DOHH2 (cell line): Measurements from ENCODE around the gene TST.

Experiments
- H3F3A ChIP-seq: fragments of 200-600 bp; sonication (generic), shearing (Covaris generic); 2 replicates; pipeline ENCODE4 v1.6.0; 2016; ENCODE audit warnings: antibody characterized with exemption, mild to moderate bottlenecking; ENCODE audit not compliant: control insufficient read depth, insufficient read depth
- H3K27ac ChIP-seq: fragments of 200-600 bp; sonication (generic); 2 replicates; pipeline ENCODE4 v1.5.1; 2014; ENCODE audit warnings: low read depth, mild to moderate bottlenecking, low read length, moderate library complexity
- H3K27me3 ChIP-seq: fragments of 200-600 bp; sonication (generic); 2 replicates; pipeline ENCODE4 v1.6.1; 2014; ENCODE audit warnings: mild to moderate bottlenecking, low read length, mixed read lengths; ENCODE audit not compliant: control insufficient read depth
- H3K36me3 ChIP-seq: fragments of 200-600 bp; sonication (generic); 2 replicates; pipeline ENCODE4 v1.6.1; 2014; ENCODE audit warnings: mild to moderate bottlenecking, low read length, moderate library complexity, mixed read lengths; ENCODE audit not compliant: control insufficient read depth
- H3K4me1 ChIP-seq: fragments of 200-600 bp; sonication (generic); 2 replicates; pipeline ENCODE4 v1.6.1; 2014; ENCODE audit warnings: mild to moderate bottlenecking, low read length, mixed read lengths; ENCODE audit not compliant: control insufficient read depth
- H3K4me2 ChIP-seq: fragments of 200-600 bp; sonication (generic); 2 replicates; pipeline ENCODE4 v1.6.0; 2014; ENCODE audit warnings: mild to moderate bottlenecking, low read length, moderate library complexity
- H3K4me3 ChIP-seq: fragments of 200-600 bp; sonication (generic); 2 replicates; pipeline ENCODE4 v1.5.1; 2014; ENCODE audit warnings: mild to moderate bottlenecking, low read length, mixed read lengths
- H3K79me2 ChIP-seq: fragments of 200-600 bp; sonication (generic); 2 replicates; pipeline ENCODE4 v1.6.1; 2014; ENCODE audit warnings: mild to moderate bottlenecking, low read length, mixed read lengths; ENCODE audit not compliant: control insufficient read depth
- H3K9me2 ChIP-seq: fragments of 200-600 bp; sonication (generic); replicated peaks from 2 replicates; pipeline ENCODE4 v1.6.1; 2014; ENCODE audit warnings: mild to moderate bottlenecking, low read length, mixed read lengths; ENCODE audit not compliant: control insufficient read depth
- H3K9me3 ChIP-seq: fragments of 200-600 bp; sonication (generic); 2 replicates; pipeline ENCODE4 v1.6.1; 2014; ENCODE audit warnings: antibody characterized with exemption, low read length, mixed read lengths; ENCODE audit not compliant: control insufficient read depth, insufficient read depth
- H4K20me1 ChIP-seq: fragments of 200-600 bp; sonication (generic); 2 replicates; pipeline ENCODE4 v1.6.0; 2014; ENCODE audit warnings: low read depth, mild to moderate bottlenecking, antibody characterized with exemption, low read length, moderate library complexity; ENCODE audit not compliant: control insufficient read depth, insufficient read depth
- EZH2phosphoT487 ChIP-seq: fragments of 200-600 bp; sonication (generic); IDR thresholded peaks from 2 replicates; pipeline ENCODE4 v1.6.1; 2017; ENCODE audit warnings: borderline replicate concordance, mild to moderate bottlenecking, antibody characterized with exemption, low read length, moderate library complexity, mixed read lengths
- TF ChIP-seq, protein P1 (sequence below): fragments of 200-600 bp; sonication (generic); IDR thresholded peaks from one replicate; pipeline ENCODE4 v1.5.1; 2014; ENCODE audit warnings: antibody characterized with exemption, mild to moderate bottlenecking, low read depth, low read length; ENCODE audit not compliant: poor library complexity, severe bottlenecking

Gene TST

DNA sequence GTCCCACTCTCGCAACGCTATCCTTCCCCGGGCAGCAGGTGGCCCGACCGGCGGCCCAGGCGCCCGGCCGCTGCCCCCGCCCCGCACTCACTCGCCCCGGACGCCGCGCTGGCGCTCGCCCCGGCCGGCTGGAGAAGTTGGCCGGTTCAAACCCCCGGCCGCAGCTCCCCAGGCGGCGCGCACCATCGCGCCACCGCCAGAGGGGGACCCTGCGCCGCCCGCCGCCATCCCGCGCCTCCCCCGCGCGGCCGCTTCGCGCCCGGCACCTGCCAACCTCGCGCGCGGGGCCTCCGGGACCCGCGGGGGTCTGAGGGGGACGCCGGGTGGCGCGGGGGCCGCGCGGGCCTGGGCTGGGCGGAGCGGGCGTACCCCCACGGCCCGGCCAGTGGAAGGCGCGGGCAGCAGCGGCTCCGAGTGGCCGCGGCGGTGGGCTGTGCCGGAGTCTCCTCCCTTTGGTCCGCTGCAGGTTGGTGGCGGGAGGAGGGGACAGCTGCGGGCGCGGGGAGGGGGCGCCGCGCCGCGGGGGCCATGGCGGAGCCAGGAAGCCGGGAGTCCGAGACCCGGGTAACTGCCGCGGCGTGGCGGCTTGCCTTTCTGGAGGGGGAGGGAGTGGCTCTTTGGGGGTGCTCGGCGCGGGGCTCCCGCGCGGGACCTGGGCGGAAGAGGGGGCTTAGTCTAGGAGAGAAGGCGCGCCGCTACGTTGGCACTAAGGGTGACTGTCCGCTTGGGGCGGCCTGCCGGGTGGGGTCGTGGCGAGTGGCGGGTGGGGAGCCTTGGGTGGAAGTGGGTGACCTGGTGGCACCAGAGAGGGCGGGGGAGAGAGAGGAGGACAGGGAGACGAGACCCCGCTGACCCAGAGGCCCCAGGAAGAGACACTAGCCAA, at the start of gene TST, which contains the start of gene MPST:
Gene TST (minus strand): TSS at position 139 of the 883 bp plus-strand sequence. CDS start 715 bp downstream, outside the sequence.
Gene MPST (plus strand): TSS at position 434 of the 883 bp plus-strand sequence. CDS start 95 bp downstream, at position 529.
- TF ChIP-seq EZH2phosphoT487: no peak
- TF ChIP-seq, protein P1, sequence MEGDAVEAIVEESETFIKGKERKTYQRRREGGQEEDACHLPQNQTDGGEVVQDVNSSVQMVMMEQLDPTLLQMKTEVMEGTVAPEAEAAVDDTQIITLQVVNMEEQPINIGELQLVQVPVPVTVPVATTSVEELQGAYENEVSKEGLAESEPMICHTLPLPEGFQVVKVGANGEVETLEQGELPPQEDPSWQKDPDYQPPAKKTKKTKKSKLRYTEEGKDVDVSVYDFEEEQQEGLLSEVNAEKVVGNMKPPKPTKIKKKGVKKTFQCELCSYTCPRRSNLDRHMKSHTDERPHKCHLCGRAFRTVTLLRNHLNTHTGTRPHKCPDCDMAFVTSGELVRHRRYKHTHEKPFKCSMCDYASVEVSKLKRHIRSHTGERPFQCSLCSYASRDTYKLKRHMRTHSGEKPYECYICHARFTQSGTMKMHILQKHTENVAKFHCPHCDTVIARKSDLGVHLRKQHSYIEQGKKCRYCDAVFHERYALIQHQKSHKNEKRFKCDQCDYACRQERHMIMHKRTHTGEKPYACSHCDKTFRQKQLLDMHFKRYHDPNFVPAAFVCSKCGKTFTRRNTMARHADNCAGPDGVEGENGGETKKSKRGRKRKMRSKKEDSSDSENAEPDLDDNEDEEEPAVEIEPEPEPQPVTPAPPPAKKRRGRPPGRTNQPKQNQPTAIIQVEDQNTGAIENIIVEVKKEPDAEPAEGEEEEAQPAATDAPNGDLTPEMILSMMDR: no peak
- Histone ChIP-seq H3K36me3 (peaks cover 6% of the 10 kb centered on the region; the same call in 1 of the 2 replicates), H3K4me2 (peak within 1 kb of the TSS; percentile 87), H3K79me2 (peaks cover 18% of the 10 kb centered on the region), H3K9me2 (no peaks in the 10 kb centered on the region), H3K4me1 (peaks cover 17% of the 10 kb centered on the region), H3K9me3 (no peaks in the 10 kb centered on the region), H3K27ac (peak within 1 kb of the TSS; percentile 32), H4K20me1 (no peaks in the 10 kb centered on the region), H3K4me3 (peak within 1 kb of the TSS; percentile 94), H3K27me3 (no peaks in the 10 kb centered on the region), H3F3A (no peaks in the 10 kb centered on the region)

DNA sequence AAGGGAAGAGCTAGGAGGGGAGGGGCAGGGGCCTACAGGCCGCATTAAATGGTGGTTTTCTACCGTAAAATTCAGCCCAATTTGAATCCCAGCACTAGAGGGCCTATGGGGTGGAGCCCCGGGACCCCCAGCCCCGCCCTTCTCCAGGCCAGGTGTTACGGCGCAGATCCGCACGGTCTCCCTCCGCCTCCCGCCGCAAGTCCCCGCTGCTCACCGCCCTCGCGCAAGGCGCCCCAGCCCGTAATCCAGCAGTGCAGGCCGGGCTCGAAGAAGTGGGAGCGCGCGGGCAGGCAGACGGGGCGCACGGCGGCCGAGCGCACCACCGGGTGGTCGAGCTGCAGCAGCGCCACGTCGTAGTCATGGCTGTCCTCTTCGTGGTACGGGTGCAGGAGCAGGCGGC, 49.6 kb upstream of the TST start:
- no peak overlapping the region for H3K4me2 ChIP-seq
- TF ChIP-seq EZH2phosphoT487: no peak
- TF ChIP-seq, protein P1: no peak
- no peaks in the 10 kb centered on the region for H3K36me3 ChIP-seq
- H3F3A ChIP-seq: no peaks in the 10 kb centered on the region
- no peak overlapping the region for H3K27ac ChIP-seq
- no peaks in the 10 kb centered on the region for H3K4me1 ChIP-seq
- H4K20me1 ChIP-seq: no peaks in the 10 kb centered on the region
- no peaks in the 10 kb centered on the region for H3K9me2 ChIP-seq
- H3K4me3 ChIP-seq: no peak overlapping the region
- no peaks in the 10 kb centered on the region for H3K27me3 ChIP-seq
- no peaks in the 10 kb centered on the region for H3K9me3 ChIP-seq
- no peaks in the 10 kb centered on the region for H3K79me2 ChIP-seq

DNA sequence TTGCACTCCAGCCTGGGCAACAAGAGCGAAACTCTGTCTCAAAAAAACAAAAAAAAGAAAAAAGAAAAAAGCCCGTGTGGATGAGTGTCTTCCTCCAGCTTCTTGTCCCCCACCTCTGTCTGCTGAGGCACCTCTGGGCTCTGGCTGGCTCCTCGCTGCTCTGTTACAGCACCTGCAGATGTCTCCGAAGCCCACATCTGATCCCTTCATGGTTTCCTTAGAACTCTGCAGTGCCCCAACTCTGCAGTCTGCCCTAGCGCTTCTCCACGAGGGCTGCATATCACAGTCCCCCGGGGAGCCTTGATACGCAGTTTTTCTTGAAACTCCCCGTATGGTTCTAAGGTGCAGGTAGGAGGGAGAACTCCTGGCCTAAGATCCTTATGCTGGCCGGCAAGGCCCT, 48.2 kb upstream of the TST start:
- TF ChIP-seq, protein P1: no peak
- TF ChIP-seq EZH2phosphoT487: no peak
- Histone ChIP-seq H3K9me3 (no peaks in the 10 kb centered on the region), H3K27ac (no peak overlapping the region), H3K27me3 (no peaks in the 10 kb centered on the region), H3K79me2 (no peaks in the 10 kb centered on the region), H3F3A (no peaks in the 10 kb centered on the region), H3K4me3 (no peak overlapping the region), H3K36me3 (no peaks in the 10 kb centered on the region), H4K20me1 (no peaks in the 10 kb centered on the region), H3K9me2 (no peaks in the 10 kb centered on the region), H3K4me2 (no peak overlapping the region), H3K4me1 (no peaks in the 10 kb centered on the region)
